ENCODE data around the gene LRMDA. TPM values are rescaled to one million over a fixed set of nuclear protein-coding genes. Genes with fewer than 3 reads are reported as not detected.

LRMDA gene
- total and polyA plus RNA-seq, 10 of the 15 experiments (the other 5 are each of a cell fraction or from before 2014, with no cell fraction given), result 0.07 to 0.54 (median 0.29) TPM; not detected in 4

- 47% methylated on average over 3 of the region's 3 CpGs for WGBS (ENCODE audit: insufficient coverage, insufficient replicate concordance, low lambda C conversion rate, missing lambda C conversion rate)
- Histone ChIP-seq H3K27me3 (replicated peaks in 1 of 2; ENCODE audit: control insufficient read depth in 2 of 2, insufficient read depth in 2 of 2, low read length in 1 of 2) (no peaks in the 10 kb centered on the region; a peak in 1 of 4 replicates), H4K20me1 (ENCODE audit: control insufficient read depth, insufficient read depth) (no peaks in the 10 kb centered on the region), H3K4me2 (ENCODE audit: control insufficient read depth, insufficient read depth) (no peak overlapping the region), H3K4me3 (no peak overlapping the region), H3K79me2 (ENCODE audit: control insufficient read depth, insufficient read depth, low read length) (no peaks in the 10 kb centered on the region), H3K9me3 (replicated peaks; ENCODE audit: control insufficient read depth, insufficient read depth, low read length) (no peaks in the 10 kb centered on the region), H3K27ac (ENCODE audit: control insufficient read depth, insufficient read depth) (no peak overlapping the region), H3K4me1 (ENCODE audit: control insufficient read depth, insufficient read depth, low read length) (no peaks in the 10 kb centered on the region), H3K9ac (ENCODE audit: control insufficient read depth, insufficient read depth, low read length) (no peak overlapping the region), H3K36me3 (ENCODE audit: control insufficient read depth in 2 of 2, insufficient read depth in 2 of 2, low read length in 1 of 2) (no peaks in the 10 kb centered on the region), H2AFZ (ENCODE audit: control insufficient read depth, low read depth, low read length) (no peak overlapping the region)
- RAD21 ChIA-PET (ENCODE audit: unreplicated experiment), result interaction anchor here (0.6 to 1.5 kb wide), 5 partner anchors 11 to 362 kb away, joined by 3 to 4 read pairs (median 4); partner anchors contain the start of gene ZNF503
- CTCF ChIA-PET, result interaction anchor here (0.9 to 1.0 kb wide), 3 partner anchors 9 to 15 kb away, joined by 3 to 4 read pairs (median 3); no protein-coding TSS in a partner anchor
- no peak for FAIRE-seq
- BruUV-seq (replicated peaks), result no TSS peak
- no peak for DNase-seq (ENCODE audit: low read depth, low spot score)
- POLR2A ChIA-PET, result interaction anchor here (0.6 to 0.7 kb wide), 2 partner anchors 135 to 354 kb away, joined by 3 read pairs; no protein-coding TSS in a partner anchor
- in situ Hi-C loops (cut with MboI) (no loop called here), intact Hi-C loops (cut with micrococcal nuclease; ENCODE audit: unreplicated experiment) (no loop called here)
- no peak for TF ChIP-seq TARDBP (IDR thresholded peaks at IDR 0.05; ENCODE audit: borderline replicate concordance)
- TF ChIP-seq E2F8 (IDR thresholded peaks at IDR 0.05; ENCODE audit: low read depth, partially characterized antibody), result no peak
- no peak for TF ChIP-seq TCF3 (IDR thresholded peaks at IDR 0.05; ENCODE audit: borderline replicate concordance, insufficient read depth, low read depth, low read length)
- no peak for TF ChIP-seq ETV6 (conservative IDR thresholded peaks at IDR 0.05 in 1 of 2, IDR thresholded peaks at IDR 0.05 in 1 of 2; ENCODE audit: borderline replicate concordance in 1 of 2, low read depth in 1 of 2)
- no peak for TF ChIP-seq CBX5 (IDR thresholded peaks at IDR 0.05; ENCODE audit: low read depth)
- no peak for ATAC-seq
- SMC1A ChIA-PET (ENCODE audit: uncharacterized antibody, unreplicated experiment), result interaction anchor here (0.8 to 1.7 kb wide), 7 partner anchors 8 to 347 kb away, joined by 3 to 6 read pairs (median 4); no protein-coding TSS in a partner anchor
Measured at GRCh38 chr10:75763652-75764051, 332.2 kb downstream of the LRMDA start.

Measured in GM12878 (cell line).